DMS53 treated with DMSO at 0.1 percent for 48 hours (cell line): Measurements from ENCODE around the gene ARNT2.
A peak's percentile ranks its signal among the peaks of the same experiment; 100 is the strongest.

Experiments used
- DNase-seq: peaks from one replicate; lab custom pipeline; 2025; ENCODE audit not compliant: unreplicated experiment; lab: John Stamatoyannopoulos, UW

The ARNT2 gene

DNA sequence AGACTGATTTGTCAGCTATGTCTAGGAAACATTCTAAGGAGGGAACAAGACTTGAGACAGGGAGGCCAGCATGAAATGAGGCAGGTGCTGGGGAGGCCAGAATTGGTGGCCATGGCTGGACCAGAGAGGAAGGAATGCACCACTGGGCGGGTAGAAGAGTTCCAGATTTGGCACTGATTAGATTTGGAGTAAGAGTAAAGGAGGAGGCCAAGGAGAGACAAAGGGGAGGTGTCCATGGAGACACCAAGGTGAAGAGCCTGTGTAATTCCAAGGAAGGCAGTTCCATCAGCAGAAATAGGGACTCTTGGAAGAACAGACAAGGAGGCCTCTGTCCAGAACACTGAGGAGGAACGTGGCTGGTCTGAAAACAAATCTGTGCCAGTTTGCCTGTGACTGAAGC lies 1.8 kb downstream of the ARNT2 start:
- no peak for DNase-seq

DNA sequence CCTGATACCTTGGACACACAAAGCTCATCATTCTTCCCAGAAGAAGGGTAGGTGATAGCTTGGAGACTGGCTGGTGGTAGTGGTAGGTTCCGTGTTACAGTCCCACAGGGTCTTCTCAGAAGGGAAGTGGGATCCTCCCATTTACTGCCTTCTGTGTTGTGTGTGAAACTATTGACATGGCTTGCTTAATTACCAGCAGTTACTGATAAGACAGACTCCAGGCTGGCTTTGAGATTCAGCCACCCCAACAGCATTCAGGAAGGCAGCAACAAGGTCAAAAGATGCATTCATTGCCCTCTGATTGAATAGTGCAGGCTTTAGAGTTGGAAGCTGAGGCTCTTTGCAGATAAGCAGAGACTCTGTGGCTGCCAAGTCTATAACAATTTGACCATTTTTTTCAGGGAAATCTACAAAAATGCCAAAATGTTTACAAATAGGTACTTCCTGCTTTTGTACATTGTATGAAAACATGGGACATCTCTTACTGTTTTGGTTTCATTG lies 7.7 kb downstream of the ARNT2 start:
- no peak for DNase-seq

DNA sequence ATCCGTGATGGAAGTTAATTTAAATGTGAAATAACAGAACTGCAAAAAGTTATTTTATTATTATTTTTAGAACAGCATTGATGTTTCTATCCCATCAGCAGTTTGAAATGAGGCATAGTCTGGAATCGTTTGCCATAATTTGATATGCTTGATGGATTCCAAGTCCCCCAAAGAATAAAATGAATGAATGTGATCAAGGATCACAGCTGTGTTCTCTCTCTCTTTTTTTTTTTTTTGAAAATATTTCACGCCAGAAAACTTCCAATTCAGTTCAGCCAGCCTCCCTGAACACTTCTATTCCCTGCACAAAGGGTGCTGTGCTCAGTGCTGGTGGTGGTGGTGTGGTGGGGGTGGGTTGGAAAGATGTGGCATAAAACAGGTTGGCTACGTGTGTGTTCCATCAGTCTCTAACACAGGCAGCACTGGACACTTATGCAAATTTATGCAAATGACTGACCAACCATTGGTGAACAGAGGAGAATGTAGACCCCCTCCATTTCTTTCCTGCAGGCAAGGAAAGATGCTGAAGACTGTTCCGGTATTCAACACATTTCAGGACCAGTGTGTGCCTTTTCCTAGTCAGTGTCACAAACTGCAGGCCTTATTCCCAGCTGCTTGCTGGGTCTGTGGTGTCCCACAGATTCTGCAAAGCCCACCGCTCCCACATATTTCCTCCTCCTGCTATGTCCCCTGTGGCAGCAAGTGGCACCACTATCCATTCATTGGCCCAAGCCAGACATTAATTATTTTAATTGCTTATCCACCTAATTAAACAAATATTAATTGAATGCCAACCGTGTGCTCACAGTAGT lies 10.6 kb downstream of the ARNT2 start:
- no peak for DNase-seq

- no peak for DNase-seq
Measured at GRCh38 chr15:80415358-80415670, 11.1 kb downstream of the ARNT2 start.

DNA sequence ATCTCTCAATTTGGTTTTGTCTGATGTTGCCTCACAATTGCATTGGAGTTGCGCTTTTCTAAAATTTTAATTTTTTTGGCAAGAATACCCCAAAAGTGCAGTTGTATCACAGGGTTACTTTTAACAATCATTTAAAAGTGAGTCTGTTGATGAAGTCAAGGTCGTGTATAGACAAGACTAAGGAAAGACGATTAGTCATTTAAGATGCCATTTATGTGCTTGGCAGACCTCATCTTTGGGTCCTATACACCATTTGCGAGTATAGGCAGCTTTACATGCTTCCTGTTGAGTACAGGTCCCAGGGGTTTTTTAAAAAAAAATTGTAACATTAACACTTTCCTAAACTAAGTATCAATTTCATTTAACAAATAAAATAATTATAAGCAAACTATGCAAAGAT lies 12.5 kb downstream of the ARNT2 start:
- DNase-seq = no peak

- peak; percentile 15 for DNase-seq
Measured at GRCh38 chr15:80418892-80419537, 14.8 kb downstream of the ARNT2 start.

GRCh38 chr15:80419546-80419945 lies 15.4 kb downstream of the ARNT2 start:
- no peak for DNase-seq

DNA sequence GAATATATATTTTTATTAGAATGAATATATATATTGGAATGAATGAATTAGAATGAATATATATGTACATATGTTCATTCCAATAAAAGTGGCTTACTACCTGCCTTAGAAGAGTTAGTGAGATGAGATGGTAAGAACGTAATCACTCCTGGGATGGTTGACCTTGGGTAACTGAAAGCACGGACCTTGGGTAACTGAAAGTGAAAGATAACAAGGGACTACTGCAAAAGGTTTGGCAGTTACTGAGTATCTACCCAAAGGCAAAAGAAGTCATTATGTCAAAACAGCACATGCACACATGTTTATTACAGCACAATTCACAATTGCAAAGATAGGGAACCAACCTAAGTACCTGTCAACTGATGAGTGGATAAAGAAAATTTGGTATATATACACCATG lies 16.5 kb downstream of the ARNT2 start:
- no peak for DNase-seq

DNA sequence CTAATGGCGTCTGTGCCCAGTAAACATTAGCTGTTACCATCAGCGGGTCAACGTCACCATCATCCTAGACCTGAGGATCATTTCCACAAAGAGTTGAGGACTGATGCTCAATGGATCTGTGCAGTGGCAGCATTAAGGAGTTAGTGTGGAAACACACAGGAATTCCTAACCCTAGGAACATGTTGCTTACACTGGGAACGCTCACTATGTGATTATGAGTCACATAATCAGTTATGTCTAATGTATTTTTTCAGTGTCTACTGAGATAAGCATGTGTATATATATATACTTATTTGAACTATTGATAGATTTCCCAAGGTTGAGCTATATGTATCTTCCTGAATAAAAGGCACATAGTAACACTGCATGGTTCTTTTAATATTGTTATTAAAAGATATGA lies 19.0 kb downstream of the ARNT2 start:
- DNase-seq = no peak

DNA sequence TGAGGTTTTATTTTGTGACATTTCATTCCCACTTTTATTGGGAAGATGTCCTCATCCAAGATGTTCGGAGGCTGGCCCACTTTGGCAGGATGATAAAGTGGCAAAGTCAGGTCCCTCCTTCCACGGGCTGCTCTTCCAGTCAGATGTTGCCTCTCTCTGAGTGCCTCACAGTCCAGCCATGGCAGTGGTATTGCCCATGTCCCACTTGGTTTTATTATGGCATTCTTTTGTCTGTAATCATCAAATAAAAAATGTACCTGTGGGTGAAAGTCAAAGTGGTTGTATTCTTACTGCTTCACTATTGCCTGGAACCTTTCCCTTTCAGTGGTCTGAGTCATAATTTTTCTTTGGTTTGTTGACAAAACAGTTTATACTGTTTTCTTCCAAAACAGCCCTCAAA lies 20.2 kb downstream of the ARNT2 start:
- no peak for DNase-seq

DNA sequence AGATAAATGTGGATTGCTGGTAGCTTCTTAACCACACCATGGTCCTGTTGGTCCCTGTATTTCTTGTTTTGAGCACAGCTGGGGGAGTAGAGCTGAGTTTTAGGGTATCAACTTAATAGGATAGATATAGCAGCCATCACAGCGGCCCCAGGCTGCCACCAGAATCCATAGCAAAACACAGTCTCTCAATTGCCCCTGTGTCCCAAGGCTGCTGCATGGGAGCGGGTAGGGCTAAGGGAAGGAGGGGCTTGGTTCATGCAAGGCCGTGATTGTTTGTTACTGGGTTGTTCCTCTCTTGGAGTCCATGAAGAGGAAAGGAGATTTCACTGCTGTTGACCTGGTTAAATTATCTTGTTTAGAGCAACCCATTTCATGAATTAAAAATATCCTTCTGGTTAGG lies 22.1 kb downstream of the ARNT2 start:
- DNase-seq = no peak

- DNase-seq = no peak
Measured at GRCh38 chr15:80429964-80430363, 25.8 kb downstream of the ARNT2 start.

DNA sequence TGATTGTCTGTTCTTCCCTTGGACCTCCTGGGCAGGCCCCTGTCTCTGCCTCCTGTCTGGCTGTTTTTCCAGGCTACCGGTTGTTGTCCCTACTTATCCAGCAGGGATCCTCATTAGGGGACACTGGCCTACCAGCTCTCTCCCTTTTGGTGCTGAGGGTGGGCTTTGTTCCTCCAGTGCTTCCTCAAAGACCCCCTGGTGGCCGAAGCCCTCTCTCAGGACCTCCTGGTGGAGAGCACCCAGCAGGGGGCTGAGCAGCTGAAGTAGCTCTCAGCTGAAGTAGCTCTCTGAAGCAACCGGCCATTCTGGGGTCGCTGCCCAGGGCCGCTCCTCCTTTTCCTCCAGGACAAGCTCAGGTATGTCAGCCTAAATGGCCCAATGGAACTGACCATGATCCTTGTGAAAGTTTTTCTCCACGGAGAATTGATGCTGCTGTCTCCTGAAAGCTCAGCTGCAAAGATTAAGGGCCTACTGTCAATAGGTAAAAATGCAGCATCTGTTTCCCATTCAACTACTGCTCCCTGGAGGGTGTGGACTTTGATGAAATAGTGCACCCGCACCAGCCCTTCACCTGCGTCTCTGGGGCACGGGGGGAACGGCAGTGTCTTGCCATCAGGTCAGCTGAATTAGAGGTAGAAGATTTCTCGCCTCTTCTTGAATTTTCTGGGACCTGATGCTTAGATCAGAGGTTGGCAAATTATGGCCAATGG lies 27.6 kb downstream of the ARNT2 start:
- no peak for DNase-seq

GRCh38 chr15:80432345-80432702 lies 28.1 kb downstream of the ARNT2 start:
- no peak for DNase-seq

- no peak for DNase-seq
Measured at GRCh38 chr15:80433836-80434235, 29.7 kb downstream of the ARNT2 start.

- DNase-seq = no peak
Measured at GRCh38 chr15:80434926-80435720, 30.9 kb downstream of the ARNT2 start.

DNA sequence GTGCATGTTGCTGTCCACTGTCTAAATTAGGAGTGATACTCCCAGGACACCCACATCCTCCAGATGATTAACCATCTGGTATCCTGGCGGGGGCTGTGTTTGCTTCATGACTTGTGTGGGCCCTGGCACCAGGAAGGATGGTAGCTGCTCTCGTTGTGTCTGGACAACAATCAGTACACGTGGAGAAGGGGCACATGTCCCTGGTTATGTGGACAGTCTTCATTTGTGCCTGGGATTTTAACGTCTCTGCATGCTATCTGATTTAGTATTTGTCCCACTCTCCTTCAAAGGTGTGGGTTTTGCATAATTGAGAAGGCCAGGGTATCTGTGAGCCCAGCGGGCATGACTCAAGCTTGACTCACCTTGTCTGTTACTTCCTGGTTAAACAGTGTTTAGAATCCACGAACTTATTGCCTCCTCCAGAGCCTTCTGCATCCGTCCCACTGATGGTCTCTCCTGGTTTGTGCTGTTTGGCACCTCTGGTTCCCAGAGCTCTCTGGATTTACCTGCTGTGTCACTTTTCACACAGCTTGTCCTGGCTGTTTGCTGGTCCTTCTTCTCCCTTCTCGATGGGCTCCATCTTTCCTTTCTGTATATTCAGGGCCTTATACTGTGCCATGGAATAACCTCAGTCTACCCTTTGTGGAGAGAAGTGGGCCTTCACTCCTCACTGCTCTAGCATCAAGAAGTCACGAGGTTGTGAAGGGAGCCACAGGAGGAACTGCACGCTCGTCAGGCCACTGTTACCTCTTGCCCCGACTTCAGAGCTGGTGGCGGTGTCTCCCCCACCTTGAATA lies 32.5 kb downstream of the ARNT2 start:
- DNase-seq = peak; percentile 57

DNA sequence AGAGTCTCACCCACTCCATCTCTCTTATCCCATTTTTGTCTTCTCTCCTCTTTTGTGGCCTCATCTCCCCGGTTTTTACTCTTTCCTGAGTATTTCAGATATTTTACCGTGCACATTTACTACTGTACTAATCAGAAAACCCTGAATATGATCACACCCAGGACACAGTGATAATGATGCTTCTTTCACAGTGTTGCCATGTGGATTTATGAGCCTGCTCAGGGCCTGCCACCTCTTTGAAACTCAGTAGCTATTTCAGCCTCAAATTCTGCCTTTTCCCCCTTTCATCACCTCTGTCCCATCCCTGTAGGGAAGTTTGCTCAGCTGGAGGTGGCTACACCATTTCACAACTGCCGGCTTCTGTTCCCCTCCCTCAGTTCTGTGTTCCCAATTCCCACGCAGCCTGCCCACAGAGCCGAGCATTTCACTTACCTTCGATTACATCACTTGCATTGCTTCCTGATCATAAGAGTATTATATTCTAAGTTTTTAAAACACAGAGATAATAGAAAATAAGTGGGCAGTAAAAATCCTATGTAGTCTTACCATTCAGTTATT lies 33.2 kb downstream of the ARNT2 start:
- DNase-seq = no peak

- DNase-seq = no peak
Measured at GRCh38 chr15:80439140-80439539, 35.0 kb downstream of the ARNT2 start.

GRCh38 chr15:80440024-80440423 lies 35.8 kb downstream of the ARNT2 start:
- DNase-seq = no peak
